Measurements from ENCODE around the gene WNT16. TPM values are rescaled to one million over a fixed set of nuclear protein-coding genes. Genes with fewer than 3 reads are reported as not detected.

Gene WNT16
- total and polyA plus RNA-seq, 2 of the 8 experiments (the other 6 are each of a cell fraction or from before 2014, with no cell fraction given), result 0.11 to 0.52 TPM

DNA sequence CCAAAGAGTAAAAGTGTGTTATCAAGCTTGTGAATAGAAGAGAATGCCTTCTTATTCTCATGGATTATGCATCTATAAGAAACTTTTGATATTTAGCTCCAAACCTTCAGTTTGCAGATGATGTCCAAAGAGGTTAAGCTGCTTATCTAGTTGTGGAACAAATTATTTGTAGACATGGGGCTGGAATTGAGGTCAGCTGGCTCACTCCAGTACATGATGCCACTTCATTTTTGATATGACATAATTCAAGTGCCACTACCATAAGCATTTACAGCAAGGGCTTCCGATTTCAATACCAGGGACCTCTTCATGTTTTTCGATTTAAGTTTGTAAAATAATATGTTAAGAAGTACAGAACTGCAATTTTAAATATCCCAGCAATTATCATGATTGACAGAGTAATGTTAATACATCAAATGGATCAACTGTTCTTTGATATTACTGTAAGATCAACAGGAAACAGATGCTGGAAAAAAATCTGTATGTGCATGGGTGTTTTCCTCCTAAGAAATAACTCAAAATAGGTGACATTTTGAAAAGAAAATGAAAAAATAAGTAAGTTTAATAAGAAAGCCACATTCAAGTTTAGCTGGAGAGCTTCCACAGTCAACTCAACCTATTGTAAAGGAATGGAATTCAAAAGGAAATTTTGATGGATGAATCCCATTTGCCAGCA is 54.6 kb downstream of the WNT16 start:
- FAIRE-seq (no peak), DNase-seq (ENCODE audit: low read depth in 1 of 2, low spot score in 2 of 2) (no peak)
- Histone ChIP-seq H3K4me2 (ENCODE audit: insufficient read depth in 1 of 2, low read depth in 2 of 2, low read length in 2 of 2) (no peak overlapping the region), H3K9me3 (ENCODE audit: insufficient read depth in 2 of 2, low read depth in 1 of 2, low read length in 1 of 2) (no peaks in the 10 kb centered on the region), H3K4me1 (replicated peaks in 1 of 4; ENCODE audit: control insufficient read depth in 3 of 4, insufficient read depth in 4 of 4, low read length in 3 of 4) (no peaks in the 10 kb centered on the region), H3K23me2 (ENCODE audit: low read depth, low read length) (no peaks in the 10 kb centered on the region), H3K79me2 (ENCODE audit: control insufficient read depth in 1 of 2, insufficient read depth in 2 of 2, low read length in 2 of 2) (peaks cover 0 to 72% of the 10 kb centered on the region in 2 experiments; a peak in 3 of 4 replicates), H3K36me3 (ENCODE audit: control insufficient read depth in 2 of 4, insufficient read depth in 4 of 4, low read length in 3 of 4) (peaks cover 0 to 12% (median under 1%) of the 10 kb centered on the region in 4 experiments; a peak in 6 of 8 replicates), H4K8ac (ENCODE audit: extremely low read depth, insufficient read depth, low read length) (no peak overlapping the region), H3K18ac (ENCODE audit: extremely low read depth, low read length) (no peak overlapping the region), H4K5ac (ENCODE audit: insufficient read length, low read depth, low read length) (no peak overlapping the region), H3K27ac (ENCODE audit: low read depth, low read length) (no peak overlapping the region), H3K4ac (replicated peaks; ENCODE audit: insufficient read length, low read depth, low read length) (no peak overlapping the region), H2BK120ac (replicated peaks; ENCODE audit: low read depth, low read length) (no peak overlapping the region), H2BK5ac (ENCODE audit: low read depth, low read length) (no peak overlapping the region), H3K23ac (ENCODE audit: insufficient read length) (no peak overlapping the region), H2BK20ac (ENCODE audit: low read length) (no peak overlapping the region), H4K20me1 (replicated peaks in 1 of 2; ENCODE audit: control insufficient read depth in 1 of 2, insufficient read depth in 2 of 2, low read length in 2 of 2) (peaks cover 3 to 8% of the 10 kb centered on the region in 2 experiments), H2BK15ac (ENCODE audit: low read length) (no peak overlapping the region), H3K79me1 (ENCODE audit: low read depth, low read length) (no peaks in the 10 kb centered on the region; the same call in 1 of the 2 replicates), H3K14ac (ENCODE audit: insufficient read length) (no peak overlapping the region), H2AK5ac (ENCODE audit: low read depth, low read length) (no peak overlapping the region), H3K56ac (replicated peaks; ENCODE audit: insufficient read length, low read depth, low read length) (no peak overlapping the region), H3K4me3 (ENCODE audit: extremely low read depth in 1 of 4, insufficient read depth in 2 of 4, low read depth in 3 of 4, low read length in 4 of 4) (no peak overlapping the region), H4K91ac (replicated peaks; ENCODE audit: insufficient read length, low read length) (no peak overlapping the region), H2AFZ (ENCODE audit: low read length) (no peak overlapping the region), H3K9ac (replicated peaks in 1 of 4; ENCODE audit: extremely low read depth in 1 of 4, low read depth in 3 of 4, low read length in 3 of 4) (no peak overlapping the region), H3K27me3 (replicated peaks in 1 of 4; ENCODE audit: control insufficient read depth in 3 of 4, extremely low read depth in 1 of 4, insufficient read depth in 3 of 4, low read length in 3 of 4) (no peaks in the 10 kb centered on the region), H2BK12ac (ENCODE audit: low read depth, low read length) (no peak overlapping the region)
- WGBS, 2 experiments (ENCODE audit: extremely low coverage in 1 of 2, insufficient coverage in 1 of 2, insufficient read length in 1 of 2, insufficient replicate concordance in 2 of 2, low coverage in 1 of 2, low lambda C conversion rate in 2 of 2, missing lambda C conversion rate in 1 of 2), result 87% methylated on average over 2 of the region's 2 CpGs; no CpG with 5 or more reads in 1 of the 2 experiments
- TF ChIP-seq RFX5 (IDR thresholded peaks at IDR 0.05; ENCODE audit: borderline replicate concordance, low read depth, low read length), result no peak
- TF ChIP-seq JUND (IDR thresholded peaks at IDR 0.05; ENCODE audit: low read length), result no peak
- no peak for TF ChIP-seq SIRT6 (IDR thresholded peaks at IDR 0.05; ENCODE audit: low read length)
- no peak for TF ChIP-seq SRF (IDR thresholded peaks at IDR 0.05; ENCODE audit: low read depth, low read length)
- no peak for TF ChIP-seq TBP (IDR thresholded peaks at IDR 0.05; ENCODE audit: low read depth, low read length)
- ChIA-PET CTCF (ENCODE audit: partially characterized antibody) (interaction anchor here (0.8 to 2.4 kb wide), 3 partner anchors 13 to 35 kb away, joined by 4 to 14 read pairs (median 4); partner anchors contain the start of gene FAM3C), POLR2A (ENCODE audit: partially characterized antibody) (interaction anchor here (1.6 to 5.9 kb wide), 2 partner anchors 10 to 13 kb away, joined by 4 to 30 read pairs; partner anchors contain the start of gene FAM3C)

Measured in H1 (cell line).